HepG2 (cell line): ENCODE measurements around the gene CLEC16A.

Experiments
- JUN ChIP-seq: sonication (generic); formaldehyde crosslinking; IDR thresholded peaks from 2 replicates; pipeline ENCODE4 v1.4.0; 2020; ENCODE audit warnings: mild to moderate bottlenecking, missing genetic modification reagents
- KDM4B ChIP-seq: sonication (generic); formaldehyde crosslinking; IDR thresholded peaks from 2 replicates; pipeline ENCODE4 v1.4.0; 2020; ENCODE audit warnings: missing genetic modification reagents
- SMAD3 ChIP-seq: sonication (generic); formaldehyde crosslinking; IDR thresholded peaks from 2 replicates; pipeline ENCODE4 v1.4.0; 2020; ENCODE audit warnings: missing genetic modification reagents
- SMC3 ChIP-seq: IDR thresholded peaks from 2 replicates; pipeline ENCODE4 v1.6.1; 2011; ENCODE audit warnings: low read length, improper control_type of control experiment
- ZNF629 ChIP-seq: sonication (generic); formaldehyde crosslinking; conservative IDR thresholded peaks from 2 replicates; pipeline ENCODE4 v1.5.0; 2020; ENCODE audit warnings: missing genetic modification reagents
- ZNF768 ChIP-seq: sonication (generic); formaldehyde crosslinking; IDR thresholded peaks from 2 replicates; pipeline ENCODE4 v1.4.0; 2020; ENCODE audit warnings: missing genetic modification reagents
- TF ChIP-seq, protein P1 (sequence below): fragments of 450-650 bp; IDR thresholded peaks from 2 replicates; pipeline ENCODE4 v1.6.1; 2017; ENCODE audit warnings: mild to moderate bottlenecking
- TF ChIP-seq, protein P2 (sequence below): sonication (generic); formaldehyde crosslinking; conservative IDR thresholded peaks from 2 replicates; pipeline ENCODE4 v1.4.0; 2020; ENCODE audit warnings: missing genetic modification reagents
- TF ChIP-seq, protein P3 (sequence below): sonication (generic); formaldehyde crosslinking; IDR thresholded peaks from 2 replicates; pipeline ENCODE4 v1.5.0; 2020; ENCODE audit warnings: mild to moderate bottlenecking, missing genetic modification reagents, moderate library complexity
- TF ChIP-seq, protein P4 (sequence below): sonication (generic); formaldehyde crosslinking; IDR thresholded peaks from 2 replicates; pipeline ENCODE4 v1.8.1; 2023; ENCODE audit warnings: missing genetic modification reagents, inconsistent platforms, borderline replicate concordance

DNA sequence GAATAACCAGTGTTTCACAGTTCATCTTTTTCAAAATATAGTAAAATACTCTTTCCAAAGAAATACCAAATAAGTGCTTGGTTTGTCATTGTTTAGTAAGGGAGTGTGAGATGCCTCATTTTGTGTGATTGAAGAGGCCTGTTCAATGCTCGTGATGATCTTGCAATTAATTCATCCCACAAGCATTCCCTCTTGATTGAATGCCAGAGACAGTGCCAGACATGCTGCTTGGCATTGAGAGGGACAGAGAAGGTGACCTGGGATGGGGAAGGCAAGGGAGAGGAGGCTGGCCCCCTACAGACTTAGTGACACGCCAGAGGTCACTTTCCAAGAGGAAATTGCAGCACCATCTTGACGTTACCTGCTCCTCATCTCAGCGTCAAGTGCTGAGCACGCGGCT, 49.3 kb downstream of the CLEC16A start:
- TF ChIP-seq, protein P1, sequence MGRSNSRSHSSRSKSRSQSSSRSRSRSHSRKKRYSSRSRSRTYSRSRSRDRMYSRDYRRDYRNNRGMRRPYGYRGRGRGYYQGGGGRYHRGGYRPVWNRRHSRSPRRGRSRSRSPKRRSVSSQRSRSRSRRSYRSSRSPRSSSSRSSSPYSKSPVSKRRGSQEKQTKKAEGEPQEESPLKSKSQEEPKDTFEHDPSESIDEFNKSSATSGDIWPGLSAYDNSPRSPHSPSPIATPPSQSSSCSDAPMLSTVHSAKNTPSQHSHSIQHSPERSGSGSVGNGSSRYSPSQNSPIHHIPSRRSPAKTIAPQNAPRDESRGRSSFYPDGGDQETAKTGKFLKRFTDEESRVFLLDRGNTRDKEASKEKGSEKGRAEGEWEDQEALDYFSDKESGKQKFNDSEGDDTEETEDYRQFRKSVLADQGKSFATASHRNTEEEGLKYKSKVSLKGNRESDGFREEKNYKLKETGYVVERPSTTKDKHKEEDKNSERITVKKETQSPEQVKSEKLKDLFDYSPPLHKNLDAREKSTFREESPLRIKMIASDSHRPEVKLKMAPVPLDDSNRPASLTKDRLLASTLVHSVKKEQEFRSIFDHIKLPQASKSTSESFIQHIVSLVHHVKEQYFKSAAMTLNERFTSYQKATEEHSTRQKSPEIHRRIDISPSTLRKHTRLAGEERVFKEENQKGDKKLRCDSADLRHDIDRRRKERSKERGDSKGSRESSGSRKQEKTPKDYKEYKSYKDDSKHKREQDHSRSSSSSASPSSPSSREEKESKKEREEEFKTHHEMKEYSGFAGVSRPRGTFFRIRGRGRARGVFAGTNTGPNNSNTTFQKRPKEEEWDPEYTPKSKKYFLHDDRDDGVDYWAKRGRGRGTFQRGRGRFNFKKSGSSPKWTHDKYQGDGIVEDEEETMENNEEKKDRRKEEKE, result no peak
- TF ChIP-seq JUN, result no peak
- TF ChIP-seq SMC3, result no peak
- TF ChIP-seq ZNF768 (CRISPR knock-in tag), result no peak
- TF ChIP-seq ZNF629 (CRISPR knock-in tag), result no peak
- TF ChIP-seq SMAD3 (CRISPR knock-in tag), result no peak
- TF ChIP-seq, protein P2, sequence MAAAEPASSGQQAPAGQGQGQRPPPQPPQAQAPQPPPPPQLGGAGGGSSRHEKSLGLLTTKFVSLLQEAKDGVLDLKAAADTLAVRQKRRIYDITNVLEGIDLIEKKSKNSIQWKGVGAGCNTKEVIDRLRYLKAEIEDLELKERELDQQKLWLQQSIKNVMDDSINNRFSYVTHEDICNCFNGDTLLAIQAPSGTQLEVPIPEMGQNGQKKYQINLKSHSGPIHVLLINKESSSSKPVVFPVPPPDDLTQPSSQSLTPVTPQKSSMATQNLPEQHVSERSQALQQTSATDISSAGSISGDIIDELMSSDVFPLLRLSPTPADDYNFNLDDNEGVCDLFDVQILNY (CRISPR knock-in tag), result no peak
- TF ChIP-seq KDM4B (CRISPR knock-in tag), result no peak
- TF ChIP-seq, protein P3, sequence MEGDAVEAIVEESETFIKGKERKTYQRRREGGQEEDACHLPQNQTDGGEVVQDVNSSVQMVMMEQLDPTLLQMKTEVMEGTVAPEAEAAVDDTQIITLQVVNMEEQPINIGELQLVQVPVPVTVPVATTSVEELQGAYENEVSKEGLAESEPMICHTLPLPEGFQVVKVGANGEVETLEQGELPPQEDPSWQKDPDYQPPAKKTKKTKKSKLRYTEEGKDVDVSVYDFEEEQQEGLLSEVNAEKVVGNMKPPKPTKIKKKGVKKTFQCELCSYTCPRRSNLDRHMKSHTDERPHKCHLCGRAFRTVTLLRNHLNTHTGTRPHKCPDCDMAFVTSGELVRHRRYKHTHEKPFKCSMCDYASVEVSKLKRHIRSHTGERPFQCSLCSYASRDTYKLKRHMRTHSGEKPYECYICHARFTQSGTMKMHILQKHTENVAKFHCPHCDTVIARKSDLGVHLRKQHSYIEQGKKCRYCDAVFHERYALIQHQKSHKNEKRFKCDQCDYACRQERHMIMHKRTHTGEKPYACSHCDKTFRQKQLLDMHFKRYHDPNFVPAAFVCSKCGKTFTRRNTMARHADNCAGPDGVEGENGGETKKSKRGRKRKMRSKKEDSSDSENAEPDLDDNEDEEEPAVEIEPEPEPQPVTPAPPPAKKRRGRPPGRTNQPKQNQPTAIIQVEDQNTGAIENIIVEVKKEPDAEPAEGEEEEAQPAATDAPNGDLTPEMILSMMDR (CRISPR knock-in tag), result no peak
- TF ChIP-seq, protein P4, sequence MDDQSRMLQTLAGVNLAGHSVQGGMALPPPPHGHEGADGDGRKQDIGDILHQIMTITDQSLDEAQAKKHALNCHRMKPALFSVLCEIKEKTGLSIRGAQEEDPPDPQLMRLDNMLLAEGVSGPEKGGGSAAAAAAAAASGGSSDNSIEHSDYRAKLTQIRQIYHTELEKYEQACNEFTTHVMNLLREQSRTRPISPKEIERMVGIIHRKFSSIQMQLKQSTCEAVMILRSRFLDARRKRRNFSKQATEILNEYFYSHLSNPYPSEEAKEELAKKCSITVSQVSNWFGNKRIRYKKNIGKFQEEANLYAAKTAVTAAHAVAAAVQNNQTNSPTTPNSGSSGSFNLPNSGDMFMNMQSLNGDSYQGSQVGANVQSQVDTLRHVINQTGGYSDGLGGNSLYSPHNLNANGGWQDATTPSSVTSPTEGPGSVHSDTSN, result no peak
